HG02623 (cell line): Measurements from ENCODE around the gene DEPDC5.
A peak's percentile ranks its signal among the peaks of the same experiment; 100 is the strongest.
"Not testable (repeated sequence)": the region's sequence is repeated elsewhere in the genome, so short reads cannot be mapped to it uniquely, and the experiment has no call there.

ENCODE experiments used
- ATAC-seq: cut with Tn5 transposase; IDR thresholded peaks from one replicate; pipeline ENCODE4 v1.9.1; 2021; ENCODE audit warnings: moderate library complexity; ENCODE audit not compliant: unreplicated experiment

Gene DEPDC5

GRCh38 chr22:31748490-31748889 lies 5.3 kb upstream of the DEPDC5 start:
- no peak for ATAC-seq

DNA sequence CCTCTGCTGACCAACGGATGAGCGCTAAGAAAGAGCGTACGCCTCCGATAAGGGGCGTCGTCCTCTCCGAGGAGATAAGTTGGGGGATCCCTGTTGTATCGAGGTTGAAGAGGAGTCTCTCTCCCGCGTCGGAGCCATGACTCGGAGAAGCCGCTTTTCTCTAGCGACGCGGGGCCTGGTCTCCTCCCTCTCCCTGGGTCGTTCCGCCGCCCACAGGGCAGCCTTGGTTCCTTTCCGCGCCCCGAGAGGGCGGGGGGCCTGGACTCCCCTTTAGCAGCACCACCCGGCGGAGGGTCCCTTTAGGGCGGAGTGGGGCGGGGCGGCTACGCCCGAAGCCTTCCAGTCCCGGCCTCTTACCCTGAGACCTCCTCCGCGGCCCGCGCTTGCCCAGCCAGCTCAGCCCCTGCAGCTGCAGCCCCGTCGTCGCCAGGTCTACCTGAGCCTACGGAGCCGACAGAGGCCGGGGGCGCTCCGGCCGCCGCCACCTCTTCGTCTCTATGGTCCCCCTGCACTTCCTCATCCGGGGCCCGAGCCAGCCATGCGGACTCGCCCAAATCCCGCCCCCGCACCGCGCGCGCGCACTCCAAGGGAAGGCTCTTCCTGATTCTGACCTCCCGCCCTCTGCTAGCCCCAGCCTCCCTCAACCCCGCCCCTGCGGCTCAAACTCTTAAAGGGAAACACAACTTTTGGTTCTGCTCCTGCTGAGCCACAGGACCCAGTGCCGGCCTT lies 4.0 kb upstream of the DEPDC5 start, which contains the start of gene PRR14L:
PRR14L (minus strand) TSS at position 497 of the 729 bp plus-strand sequence. CDS start 11,272 bp downstream, outside the sequence.
- ATAC-seq: peak; percentile 49

DNA sequence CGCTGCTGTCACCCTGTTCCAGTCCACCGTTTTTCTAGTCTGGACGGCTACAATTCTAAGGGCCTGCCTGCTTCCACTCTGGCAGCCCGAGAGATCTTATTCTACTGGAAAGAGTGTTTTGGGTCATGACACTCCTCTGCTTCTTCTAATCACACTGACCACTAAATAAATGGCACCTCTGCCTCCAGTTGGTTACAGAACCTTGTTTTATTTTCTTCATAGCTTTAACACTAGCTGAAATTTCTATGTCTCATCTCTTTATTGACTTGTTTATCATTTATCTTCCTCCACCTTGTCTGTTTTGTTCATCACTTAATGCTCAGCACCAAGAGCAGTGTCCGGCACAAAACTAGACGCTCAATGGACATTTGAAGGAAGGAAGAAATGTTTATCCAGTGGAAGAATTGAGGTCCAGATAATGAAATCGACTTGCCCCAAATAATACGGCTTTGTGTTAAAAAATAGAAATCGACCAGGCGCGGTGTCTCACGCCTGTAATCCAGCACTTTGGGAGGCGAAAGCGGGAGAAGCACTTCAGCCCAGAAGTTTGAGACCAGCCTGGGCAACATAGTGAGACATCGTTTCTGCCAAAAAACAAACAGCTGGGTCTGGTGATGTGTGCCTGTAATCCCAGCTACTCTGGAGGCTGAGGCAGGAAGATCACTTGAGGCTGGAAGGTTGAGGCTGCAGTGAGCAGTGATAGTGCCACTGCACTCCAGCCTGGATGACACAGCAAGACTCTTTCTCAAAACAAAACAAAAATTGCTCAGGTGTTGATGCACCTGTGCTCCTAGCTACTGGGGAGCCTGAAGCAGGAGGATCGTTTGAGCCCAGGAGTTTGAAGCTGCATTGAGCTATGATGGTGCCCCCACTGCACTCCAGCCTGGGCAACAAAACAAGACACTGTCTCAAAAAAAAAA lies 3.2 kb upstream of the DEPDC5 start:
- no peak for ATAC-seq

DNA sequence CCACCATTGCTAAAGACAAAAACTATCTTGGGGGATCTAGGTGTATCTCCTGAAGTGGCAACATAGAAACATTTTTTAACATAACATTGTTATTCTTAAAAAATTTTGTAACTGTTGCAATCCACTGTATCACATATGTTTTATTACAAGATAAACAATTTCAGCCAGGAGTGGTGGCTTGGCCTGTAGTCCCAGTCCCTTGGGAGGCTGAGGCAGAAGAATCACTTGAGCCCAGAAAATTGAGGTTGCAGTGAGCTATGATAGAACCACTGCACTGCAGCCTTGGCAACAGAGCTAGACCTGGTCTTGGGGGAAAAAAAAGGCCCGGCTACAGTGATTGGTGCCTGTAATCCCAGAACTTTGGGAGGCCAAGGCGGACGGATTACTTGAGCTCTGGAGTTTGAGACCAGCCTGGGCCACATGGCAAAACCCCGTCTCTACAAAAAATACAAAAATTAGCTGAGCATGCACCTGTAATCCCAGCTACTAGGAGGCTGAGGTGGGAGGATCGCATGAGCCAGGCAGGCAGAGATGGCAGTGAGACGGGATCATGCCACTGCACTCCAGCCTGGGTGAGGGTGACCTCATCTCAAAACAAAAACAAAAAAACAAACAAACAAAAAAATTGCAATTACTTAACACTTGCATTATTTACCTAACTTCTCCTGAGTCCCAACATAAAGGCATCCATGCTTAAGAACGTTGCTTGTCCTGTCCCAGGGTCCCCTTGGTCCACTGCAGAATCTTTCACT lies 1.5 kb upstream of the DEPDC5 start:
- no peak for ATAC-seq

- ATAC-seq: no peak
Measured at GRCh38 chr22:31753005-31753633, 700 bp upstream of the DEPDC5 start.

DNA sequence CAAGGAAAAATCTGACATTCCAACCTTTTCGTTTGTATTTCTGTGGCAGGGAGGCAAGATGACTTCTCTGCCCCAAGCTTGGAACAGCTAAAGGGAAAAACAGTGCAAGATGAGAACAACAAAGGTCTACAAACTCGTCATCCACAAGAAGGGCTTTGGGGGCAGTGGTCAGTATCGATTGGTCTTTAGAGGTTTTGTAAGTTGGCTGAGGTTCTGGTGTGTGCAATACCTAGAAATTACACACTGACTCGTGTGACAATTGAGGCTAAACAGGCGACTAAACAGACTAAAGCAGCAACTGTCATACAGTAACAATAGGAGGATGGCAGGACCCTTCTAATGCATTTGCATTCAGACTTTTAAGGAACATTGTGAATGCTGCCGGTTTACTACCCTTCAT lies 994 bp downstream of the DEPDC5 start:
- ATAC-seq: no peak

GRCh38 chr22:31757265-31757664 lies 3.4 kb downstream of the DEPDC5 start:
- no peak for ATAC-seq

DNA sequence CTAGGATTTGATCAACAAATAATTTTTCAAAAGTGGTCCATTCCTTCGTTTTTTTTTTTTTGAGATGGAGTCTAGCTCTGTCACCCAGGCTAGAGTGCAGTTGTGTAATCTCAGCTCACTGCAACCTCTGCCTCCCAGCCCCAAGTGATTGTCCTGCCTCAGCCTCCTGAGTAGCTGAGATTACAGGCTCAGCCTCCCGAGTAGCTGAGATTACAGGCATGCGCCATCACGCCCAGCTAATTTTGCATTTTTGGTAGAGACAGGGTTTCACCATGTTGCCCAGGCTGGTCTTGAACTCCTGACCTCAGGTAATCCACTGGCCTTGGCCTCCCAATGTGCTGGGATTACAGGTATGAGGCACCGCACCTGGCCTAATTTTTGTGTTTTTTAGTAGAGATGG lies 5.0 kb downstream of the DEPDC5 start:
- not testable (repeated sequence) for ATAC-seq

DNA sequence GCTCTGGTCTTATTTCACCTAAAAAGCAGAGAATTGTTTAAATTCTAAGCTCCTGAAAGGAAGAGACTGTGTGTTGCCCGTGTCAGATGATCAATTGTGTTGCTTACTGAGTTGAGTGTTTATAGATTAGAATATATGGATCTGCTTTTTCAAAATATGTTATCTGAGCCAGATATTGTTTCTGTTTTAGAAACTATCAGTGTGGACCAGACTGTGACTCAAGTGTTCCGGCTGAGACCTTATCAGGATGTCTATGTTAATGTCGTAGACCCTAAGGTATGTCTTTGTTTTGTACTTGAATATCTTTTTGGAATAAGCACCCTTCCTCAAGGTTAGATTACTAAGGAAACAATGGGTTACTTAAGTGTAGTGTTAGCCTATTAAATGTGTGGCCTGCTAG lies 11.0 kb downstream of the DEPDC5 start:
- no peak for ATAC-seq

- no peak for ATAC-seq
Measured at GRCh38 chr22:31768422-31769059, 14.7 kb downstream of the DEPDC5 start.

DNA sequence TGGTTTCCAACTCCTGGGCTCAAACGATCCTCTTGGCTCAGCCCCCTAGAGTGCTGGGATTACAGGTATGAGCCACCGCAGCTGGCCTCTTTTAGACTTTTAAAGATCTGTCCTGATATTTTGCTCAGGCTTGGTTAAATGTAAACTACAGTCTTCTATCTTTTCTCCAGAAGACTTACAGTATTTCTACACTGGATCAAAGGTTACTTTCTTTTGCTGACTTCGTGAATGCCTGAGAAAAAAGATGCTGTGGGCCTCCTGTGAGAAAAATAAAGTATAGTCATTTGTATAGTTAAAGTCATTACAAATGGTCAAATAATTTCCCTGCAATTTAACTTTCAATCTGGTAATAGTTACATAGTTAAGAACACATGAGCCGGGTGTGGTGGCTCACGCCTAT lies 19.6 kb downstream of the DEPDC5 start:
- no peak for ATAC-seq

- no peak for ATAC-seq
Measured at GRCh38 chr22:31776231-31776630, 22.4 kb downstream of the DEPDC5 start.

GRCh38 chr22:31789803-31790202 lies 36.0 kb downstream of the DEPDC5 start:
- no peak for ATAC-seq

DNA sequence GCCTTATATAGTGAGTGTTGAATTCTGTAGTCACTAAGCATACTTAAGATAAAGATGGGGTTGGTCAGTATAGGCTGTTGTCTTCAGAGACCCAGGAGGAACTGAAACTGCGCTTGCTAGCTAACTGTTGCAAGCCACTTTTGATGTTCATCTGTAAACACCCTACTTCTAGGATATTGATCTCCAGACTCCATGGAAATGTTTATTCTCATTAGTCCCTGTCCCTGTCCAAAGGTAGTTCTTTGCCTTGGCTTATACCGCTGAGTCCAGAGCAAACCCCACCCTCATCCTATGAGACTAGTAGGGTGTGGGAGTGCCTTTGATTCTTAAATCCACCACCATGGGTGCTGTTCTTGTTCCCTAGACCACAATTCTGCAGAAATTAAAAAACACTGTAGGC lies 36.4 kb downstream of the DEPDC5 start:
- ATAC-seq: no peak

DNA sequence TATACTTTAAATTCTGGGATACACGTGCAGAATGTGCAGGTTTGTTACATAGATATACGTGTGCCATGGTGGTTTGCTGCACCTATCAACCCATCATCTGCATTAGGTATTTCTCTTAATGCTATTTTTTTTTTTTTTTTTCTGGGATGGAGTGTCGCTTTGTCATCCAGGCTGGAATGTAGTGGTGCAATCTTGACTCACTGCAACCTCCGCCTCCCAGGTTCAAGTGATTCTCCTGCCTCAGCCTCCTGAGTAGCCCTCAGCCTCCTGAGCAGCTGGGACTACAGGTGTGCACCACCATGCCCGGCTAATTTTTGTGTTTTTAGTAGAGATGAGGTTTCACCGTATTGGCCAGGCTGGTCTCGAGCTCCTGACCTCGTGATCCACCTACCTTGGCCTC lies 45.5 kb downstream of the DEPDC5 start:
- ATAC-seq: not testable (repeated sequence)

GRCh38 chr22:31800065-31800464 lies 46.2 kb downstream of the DEPDC5 start:
- ATAC-seq: no peak

- ATAC-seq: not testable (repeated sequence)
Measured at GRCh38 chr22:31800861-31801260, 47.0 kb downstream of the DEPDC5 start.

DNA sequence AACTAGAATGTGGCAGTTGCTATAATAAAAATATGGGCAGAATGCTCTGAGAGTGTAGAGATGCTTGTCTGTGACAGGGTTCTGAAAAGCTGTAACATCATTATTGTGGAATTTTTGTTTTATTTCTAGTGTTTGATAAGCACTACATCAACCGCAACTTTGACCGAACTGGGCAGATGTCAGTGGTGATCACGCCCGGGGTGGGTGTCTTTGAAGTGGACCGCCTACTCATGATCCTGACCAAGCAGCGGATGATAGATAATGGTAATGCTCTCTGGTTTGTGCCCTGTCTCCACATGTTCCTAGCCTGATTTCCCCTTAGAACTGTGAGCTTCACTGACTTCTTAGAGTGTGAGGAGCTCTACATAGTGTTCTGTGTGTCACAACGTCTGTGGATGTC lies 48.8 kb downstream of the DEPDC5 start:
- no peak for ATAC-seq

DNA sequence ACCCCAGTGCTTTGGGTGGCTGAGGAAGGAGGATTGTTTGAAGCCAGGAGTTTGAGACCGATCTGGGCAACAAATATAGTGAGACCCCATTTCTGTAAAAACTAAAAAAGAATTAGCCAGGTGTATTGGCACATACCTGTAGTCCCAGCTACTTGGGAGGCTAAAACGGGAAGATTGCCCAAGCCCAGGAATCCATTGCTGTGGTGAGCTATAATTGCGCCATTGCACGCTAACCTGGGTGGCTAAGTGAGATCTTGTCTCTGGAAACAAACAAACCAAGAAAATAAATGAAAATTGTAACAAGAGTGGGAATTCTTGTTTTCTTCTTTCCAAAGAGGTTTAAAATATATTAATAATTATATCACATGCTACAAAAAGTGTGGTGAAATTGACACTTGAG lies 52.9 kb downstream of the DEPDC5 start:
- no peak for ATAC-seq

GRCh38 chr22:31812977-31813605 lies 59.3 kb downstream of the DEPDC5 start:
- ATAC-seq: no peak
